Lung (tissue), 12 donors: ENCODE measurements around the gene PRDM16. TPM values are rescaled to one million over a fixed set of nuclear protein-coding genes. Genes with fewer than 3 reads are reported as not detected.

ENCODE experiments used
- ATAC-seq: fragments of 200-7000 bp; cut with Tn5 transposase; one replicate; pipeline ENCODE4 v1.9.1; 2020; ENCODE audit warnings: moderate number of reproducible peaks; ENCODE audit not compliant: insufficient read depth, low FRiP score
- DNase-seq, 3 donors: peaks; one replicate each; pipeline ENCODE4 v3.0.0-alpha.2; 2013 to 2017
- H3K27ac ChIP-seq, 2 donors: one replicate each; pipeline ENCODE4 v1.5.1; 2013; ENCODE audit warnings: mild to moderate bottlenecking in 2 of 2, moderate library complexity in 2 of 2, control low read depth in 1 of 2, inconsistent platforms in 1 of 2, low read depth in 1 of 2, low read length in 1 of 2
- H3K27me3 ChIP-seq, 3 donors: one replicate each; pipeline ENCODE4 v1.5.1; 2013; ENCODE audit warnings: low read length in 2 of 3; ENCODE audit not compliant: control insufficient read depth in 3 of 3, insufficient read depth in 3 of 3
- H3K36me3 ChIP-seq, 4 donors: one replicate each; pipeline ENCODE4 v1.5.1; 2013; ENCODE audit warnings: low read length in 4 of 4, mild to moderate bottlenecking in 1 of 4, moderate library complexity in 1 of 4; ENCODE audit not compliant: control insufficient read depth in 4 of 4, insufficient read depth in 4 of 4
- H3K4me1 ChIP-seq, 5 donors: one replicate each; pipeline ENCODE4 v1.5.1; 2013; ENCODE audit warnings: low read length in 5 of 5, mild to moderate bottlenecking in 2 of 5, moderate library complexity in 1 of 5; ENCODE audit not compliant: control insufficient read depth in 5 of 5, insufficient read depth in 5 of 5
- H3K4me3 ChIP-seq: one replicate; pipeline ENCODE4 v1.5.1; 2013; ENCODE audit warnings: mild to moderate bottlenecking, control low read depth, moderate library complexity
- H3K9ac ChIP-seq, 2 donors: one replicate each; pipeline ENCODE4 v1.5.1; 2013; ENCODE audit warnings: low read length in 2 of 2, control low read depth in 1 of 2; ENCODE audit not compliant: insufficient read depth in 1 of 2
- H3K9me3 ChIP-seq, 4 donors: one replicate each; pipeline ENCODE4 v1.5.1; 2013; ENCODE audit warnings: low read length in 3 of 4, mild to moderate bottlenecking in 1 of 4, moderate library complexity in 1 of 4; ENCODE audit not compliant: control insufficient read depth in 4 of 4, insufficient read depth in 3 of 4
- WGBS, 2 donors: extraction: QIAGEN DNeasy Blood & Tissue Kit; methylation state at CpG; one replicate each; pipeline ENCODE4 v1.1.7; 2013; 5-methylcytosine and 5-hydroxymethylcytosine counted together
- polyA plus RNA-seq, 2 donors: library from polyadenylated mRNA; stranded (reverse); fragments of 200-250 nt; gene quantifications; one replicate each; pipeline ENCODE4 v1.2.1, GENCODE V29; 2013
- total RNA-seq, 2 donors: library from RNA; depleted of rRNA in 1 of 2; stranded (reverse); fragments of >200 nt in 1 of 2; gene quantifications; one replicate each; pipeline ENCODE4 v1.2.1, GENCODE V29; 2014 to 2021
- TF ChIP-seq, protein P1 (sequence below): IDR thresholded peaks from 2 replicates; pipeline ENCODE4 v1.5.1; 2012; ENCODE audit warnings: mild to moderate bottlenecking; ENCODE audit errors: control extremely low read depth, extremely low read depth
- donor health status: control.
- donor health status: control.
- donor health status: Bipolar disorder and iron deficiency.
- donor health status: healthy.
- donor health status: DM: yes; HTN: yes; CAD: no.

Gene PRDM16
- total and polyA plus RNA-seq, 4 donors = 2.4 to 36.5 (median 13.1) TPM

- no peak overlapping the region for H3K4me3 ChIP-seq
- DNase-seq = no peak
- ATAC-seq = no peak
- TF ChIP-seq, protein P1, sequence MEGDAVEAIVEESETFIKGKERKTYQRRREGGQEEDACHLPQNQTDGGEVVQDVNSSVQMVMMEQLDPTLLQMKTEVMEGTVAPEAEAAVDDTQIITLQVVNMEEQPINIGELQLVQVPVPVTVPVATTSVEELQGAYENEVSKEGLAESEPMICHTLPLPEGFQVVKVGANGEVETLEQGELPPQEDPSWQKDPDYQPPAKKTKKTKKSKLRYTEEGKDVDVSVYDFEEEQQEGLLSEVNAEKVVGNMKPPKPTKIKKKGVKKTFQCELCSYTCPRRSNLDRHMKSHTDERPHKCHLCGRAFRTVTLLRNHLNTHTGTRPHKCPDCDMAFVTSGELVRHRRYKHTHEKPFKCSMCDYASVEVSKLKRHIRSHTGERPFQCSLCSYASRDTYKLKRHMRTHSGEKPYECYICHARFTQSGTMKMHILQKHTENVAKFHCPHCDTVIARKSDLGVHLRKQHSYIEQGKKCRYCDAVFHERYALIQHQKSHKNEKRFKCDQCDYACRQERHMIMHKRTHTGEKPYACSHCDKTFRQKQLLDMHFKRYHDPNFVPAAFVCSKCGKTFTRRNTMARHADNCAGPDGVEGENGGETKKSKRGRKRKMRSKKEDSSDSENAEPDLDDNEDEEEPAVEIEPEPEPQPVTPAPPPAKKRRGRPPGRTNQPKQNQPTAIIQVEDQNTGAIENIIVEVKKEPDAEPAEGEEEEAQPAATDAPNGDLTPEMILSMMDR = no peak
- H3K36me3 ChIP-seq = no peaks in the 10 kb centered on the region
- peaks cover 5 to 44% (median 37%) of the 10 kb centered on the region in 3 donors for H3K27me3 ChIP-seq
- H3K27ac ChIP-seq = no peak overlapping the region
- H3K4me1 ChIP-seq = peaks cover 0 to 9% (median 0%) of the 10 kb centered on the region in 5 donors
- H3K9ac ChIP-seq = no peak overlapping the region
- H3K9me3 ChIP-seq = peaks cover 0 to 5% (median 0%) of the 10 kb centered on the region in 4 donors
- 75 to 76% methylated on average over 15 of the region's 15 CpGs for WGBS, 2 donors
Observed at GRCh38 chr1:3060601-3061551, 8.1 kb upstream of the PRDM16 start.

- H3K9me3 ChIP-seq = peaks cover 0 to 5% (median 0%) of the 10 kb centered on the region in 4 donors
- peaks cover 5 to 50% (median 43%) of the 10 kb centered on the region in 3 donors for H3K27me3 ChIP-seq
- peaks cover 0 to 9% (median 0%) of the 10 kb centered on the region in 5 donors for H3K4me1 ChIP-seq
- H3K4me3 ChIP-seq = no peak overlapping the region
- H3K27ac ChIP-seq = no peak overlapping the region
- no peak for DNase-seq
- TF ChIP-seq, protein P1 = no peak
- no peak overlapping the region for H3K9ac ChIP-seq
- 48 to 70% methylated on average over 4 to 5 of the region's 5 CpGs for WGBS, 2 donors
- no peak for ATAC-seq
- no peaks in the 10 kb centered on the region for H3K36me3 ChIP-seq
Observed at GRCh38 chr1:3061566-3061965, 7.4 kb upstream of the PRDM16 start.

GRCh38 chr1:3061981-3062615 is 6.9 kb upstream of the PRDM16 start:
- H3K9ac ChIP-seq = no peak overlapping the region
- H3K27me3 ChIP-seq = peaks cover 5 to 56% (median 46%) of the 10 kb centered on the region in 3 donors
- peaks cover 0 to 5% (median 0%) of the 10 kb centered on the region in 4 donors for H3K9me3 ChIP-seq
- DNase-seq (no peak), ATAC-seq (no peak)
- TF ChIP-seq, protein P1 = no peak
- H3K36me3 ChIP-seq = no peaks in the 10 kb centered on the region
- 59 to 69% methylated on average over 21 of the region's 21 CpGs for WGBS, 2 donors
- peaks cover 0 to 9% (median 0%) of the 10 kb centered on the region in 5 donors for H3K4me1 ChIP-seq
- no peak overlapping the region for H3K4me3 ChIP-seq
- no peak overlapping the region for H3K27ac ChIP-seq
